SK-N-MC (cell line): ENCODE measurements around the gene IFI27L1.

Experiments
- EZH2 ChIP-seq: fragments of 200-600 bp; sonication (generic); IDR thresholded peaks from one replicate; pipeline ENCODE4 v1.6.1; 2017; ENCODE audit warnings: antibody characterized with exemption
- POLR2AphosphoS5 ChIP-seq: IDR thresholded peaks from 2 replicates; pipeline ENCODE4 v1.6.1; 2012; ENCODE audit warnings: mild to moderate bottlenecking, low read depth, low read length, borderline replicate concordance

GRCh38 chr14:94113073-94113472 is 32.0 kb downstream of the IFI27L1 start:
- TF ChIP-seq EZH2, result no peak
- TF ChIP-seq POLR2AphosphoS5, result no peak
